Amniotic stem cell (primary cell): ENCODE data around the gene ADARB2.

Source experiments
- DNase-seq: peaks from one replicate; lab custom pipeline; 2025; lab: John Stamatoyannopoulos, UW

ADARB2 gene

GRCh38 chr10:1187855-1188557 is 549.3 kb downstream of the ADARB2 start:
- DNase-seq, result no peak

GRCh38 chr10:1187151-1187854 is 550.0 kb downstream of the ADARB2 start:
- DNase-seq, result no peak

GRCh38 chr10:1186683-1186990 is 550.7 kb downstream of the ADARB2 start:
- no peak for DNase-seq

- no peak for DNase-seq
These were observed 551.2 kb downstream of the ADARB2 start for GRCh38 chr10:1185911-1186682.

GRCh38 chr10:1184541-1185430 is 552.5 kb downstream of the ADARB2 start:
- DNase-seq, result no peak

- no peak for DNase-seq
These were observed 553.6 kb downstream of the ADARB2 start for GRCh38 chr10:1183701-1184100.

- no peak for DNase-seq
These were observed 554.3 kb downstream of the ADARB2 start for GRCh38 chr10:1183033-1183396.

- DNase-seq, result no peak
These were observed 554.9 kb downstream of the ADARB2 start for GRCh38 chr10:1182280-1183032.

GRCh38 chr10:1180836-1181235 is 556.5 kb downstream of the ADARB2 start:
- no peak for DNase-seq

GRCh38 chr10:1180071-1180730 is 557.1 kb downstream of the ADARB2 start:
- no peak for DNase-seq

GRCh38 chr10:1179346-1180070 is 557.8 kb downstream of the ADARB2 start:
- DNase-seq, result no peak

GRCh38 chr10:1178506-1178905 is 558.8 kb downstream of the ADARB2 start:
- DNase-seq, result no peak

GRCh38 chr10:1177936-1178335 is 559.4 kb downstream of the ADARB2 start:
- DNase-seq, result no peak

GRCh38 chr10:1175956-1176565 is 561.3 kb downstream of the ADARB2 start:
- DNase-seq, result no peak

- DNase-seq, result no peak
These were observed 563.3 kb downstream of the ADARB2 start for GRCh38 chr10:1174022-1174421.

- no peak for DNase-seq
These were observed 564.2 kb downstream of the ADARB2 start for GRCh38 chr10:1173091-1173490.

- no peak for DNase-seq
These were observed 564.9 kb downstream of the ADARB2 start for GRCh38 chr10:1172256-1172984.

- no peak for DNase-seq
These were observed 565.7 kb downstream of the ADARB2 start for GRCh38 chr10:1171586-1171985.

- DNase-seq, result no peak
These were observed 566.1 kb downstream of the ADARB2 start for GRCh38 chr10:1171182-1171581.
